Measurements from ENCODE around the gene HLA-DRB1. TPM values are rescaled to one million over a fixed set of nuclear protein-coding genes. Genes with fewer than 3 reads are reported as not detected.

Gene HLA-DRB1
- total and polyA plus RNA-seq, 7 donors: 23.5 to 414 (median 31.4) TPM

DNA sequence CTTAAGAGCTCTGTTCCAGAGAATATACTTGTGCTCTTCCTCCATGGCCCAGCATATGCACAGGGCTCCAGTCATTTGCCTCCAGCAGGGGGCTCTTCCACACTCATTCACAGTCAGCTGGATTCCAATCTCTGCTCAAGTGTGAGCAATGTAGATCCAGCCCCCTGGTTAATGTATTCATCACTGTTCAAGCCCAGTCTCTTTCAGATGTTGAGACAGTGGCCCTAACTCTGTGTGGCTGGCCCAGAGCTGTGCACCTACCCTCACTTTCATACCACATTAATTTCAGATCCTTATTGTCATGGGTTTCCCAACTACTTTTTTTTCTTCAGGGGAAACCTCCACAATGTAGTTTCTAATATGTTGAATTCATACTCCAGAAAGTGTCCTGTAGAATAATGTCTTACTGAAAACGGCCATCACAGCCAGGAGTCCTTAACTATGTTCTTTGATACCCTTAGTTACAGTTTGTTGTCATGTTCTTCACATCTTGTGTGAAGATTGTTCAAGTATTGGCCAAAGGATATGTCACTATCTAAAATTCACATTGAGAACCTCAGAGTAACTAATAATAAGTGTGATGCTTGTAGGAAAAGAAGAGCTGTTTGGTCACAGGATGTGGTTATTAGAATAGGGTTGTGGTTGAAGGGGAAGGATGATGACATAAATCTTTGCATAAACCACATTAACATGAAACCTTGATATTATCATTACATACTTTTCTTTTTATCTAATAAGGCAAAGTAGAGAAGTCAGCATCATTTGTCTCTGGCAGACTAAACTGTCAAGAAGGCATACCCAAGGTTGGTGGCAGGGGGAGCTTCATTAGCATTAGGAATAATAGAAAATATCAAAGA is 33.1 kb upstream of the HLA-DRB1 start:
- Histone ChIP-seq H3K27me3 (no peaks in the 10 kb centered on the region), H3K4me3 (no peak overlapping the region), H3K4me1 (no peaks in the 10 kb centered on the region), H3K9me3 (no peaks in the 10 kb centered on the region), H3K27ac (no peak overlapping the region), H3K36me3 (no peaks in the 10 kb centered on the region)
- intact Hi-C loops (cut with DNase I): no loop called here
- TF ChIP-seq, protein P1, sequence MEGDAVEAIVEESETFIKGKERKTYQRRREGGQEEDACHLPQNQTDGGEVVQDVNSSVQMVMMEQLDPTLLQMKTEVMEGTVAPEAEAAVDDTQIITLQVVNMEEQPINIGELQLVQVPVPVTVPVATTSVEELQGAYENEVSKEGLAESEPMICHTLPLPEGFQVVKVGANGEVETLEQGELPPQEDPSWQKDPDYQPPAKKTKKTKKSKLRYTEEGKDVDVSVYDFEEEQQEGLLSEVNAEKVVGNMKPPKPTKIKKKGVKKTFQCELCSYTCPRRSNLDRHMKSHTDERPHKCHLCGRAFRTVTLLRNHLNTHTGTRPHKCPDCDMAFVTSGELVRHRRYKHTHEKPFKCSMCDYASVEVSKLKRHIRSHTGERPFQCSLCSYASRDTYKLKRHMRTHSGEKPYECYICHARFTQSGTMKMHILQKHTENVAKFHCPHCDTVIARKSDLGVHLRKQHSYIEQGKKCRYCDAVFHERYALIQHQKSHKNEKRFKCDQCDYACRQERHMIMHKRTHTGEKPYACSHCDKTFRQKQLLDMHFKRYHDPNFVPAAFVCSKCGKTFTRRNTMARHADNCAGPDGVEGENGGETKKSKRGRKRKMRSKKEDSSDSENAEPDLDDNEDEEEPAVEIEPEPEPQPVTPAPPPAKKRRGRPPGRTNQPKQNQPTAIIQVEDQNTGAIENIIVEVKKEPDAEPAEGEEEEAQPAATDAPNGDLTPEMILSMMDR (IDR thresholded peaks at IDR 0.05): no peak
- TF ChIP-seq POLR2AphosphoS5 (IDR thresholded peaks at IDR 0.05) (no peak), POLR2A (IDR thresholded peaks at IDR 0.05) (no peak), EP300 (IDR thresholded peaks at IDR 0.05) (no peak)
- 0% methylated on average over 1 of the region's 1 CpG for WGBS, 2 donors
- DNase-seq: no peak

DNA sequence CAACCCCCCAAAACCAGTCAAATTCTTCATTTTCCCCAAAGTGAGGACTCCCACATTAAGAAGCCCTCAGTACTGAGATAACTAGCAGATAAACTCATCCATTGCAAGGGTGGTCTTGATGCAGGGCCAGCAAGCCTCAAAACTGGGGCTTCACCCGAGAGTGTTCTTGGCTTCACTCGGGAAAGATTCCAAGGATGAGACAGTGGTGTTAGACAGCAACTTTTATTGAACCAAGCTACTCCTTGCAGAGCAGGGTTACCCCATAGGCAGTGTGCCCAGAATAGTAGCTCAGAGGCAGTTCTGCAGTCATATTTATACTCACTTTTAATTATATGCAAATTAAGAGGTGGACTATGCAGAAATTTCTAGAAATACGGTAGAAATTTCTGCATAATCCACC is 31.7 kb upstream of the HLA-DRB1 start:
- 42 to 47% methylated on average over 3 of the region's 3 CpGs for WGBS, 2 donors
- DNase-seq: no peak
- Histone ChIP-seq H3K4me1 (no peaks in the 10 kb centered on the region), H3K27ac (no peak overlapping the region), H3K36me3 (no peaks in the 10 kb centered on the region), H3K4me3 (no peak overlapping the region), H3K27me3 (no peaks in the 10 kb centered on the region), H3K9me3 (no peaks in the 10 kb centered on the region)
- TF ChIP-seq EP300 (IDR thresholded peaks at IDR 0.05) (no peak), POLR2A (IDR thresholded peaks at IDR 0.05) (no peak), POLR2AphosphoS5 (IDR thresholded peaks at IDR 0.05) (no peak)
- TF ChIP-seq, protein P1 (IDR thresholded peaks at IDR 0.05): no peak
- intact Hi-C loops (cut with DNase I): no loop called here

DNA sequence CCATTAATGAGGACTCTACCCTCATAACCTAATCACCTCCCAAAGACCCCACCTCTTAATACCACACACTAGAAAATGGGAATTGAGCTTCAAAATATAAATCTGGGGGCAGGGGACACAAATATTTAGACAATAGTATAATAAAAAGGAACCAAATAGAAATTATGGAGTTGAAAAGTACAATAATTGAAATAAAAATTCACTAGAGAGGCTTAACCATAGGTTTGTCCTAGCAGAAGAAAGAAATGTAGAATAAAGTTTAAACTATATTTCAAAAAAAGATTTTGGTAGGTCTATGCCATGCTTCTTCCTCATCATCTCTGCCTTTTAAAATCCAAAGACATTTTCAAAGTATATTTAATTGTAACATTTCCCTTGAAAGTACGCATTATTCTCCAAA is 28.1 kb upstream of the HLA-DRB1 start:
- Histone ChIP-seq H3K36me3 (no peaks in the 10 kb centered on the region), H3K4me3 (no peak overlapping the region), H3K27me3 (no peaks in the 10 kb centered on the region), H3K4me1 (no peaks in the 10 kb centered on the region), H3K9me3 (no peaks in the 10 kb centered on the region), H3K27ac (no peak overlapping the region)
- intact Hi-C loops (cut with DNase I): no loop called here
- TF ChIP-seq POLR2AphosphoS5 (IDR thresholded peaks at IDR 0.05) (no peak), EP300 (IDR thresholded peaks at IDR 0.05) (no peak), POLR2A (IDR thresholded peaks at IDR 0.05) (no peak)
- TF ChIP-seq, protein P1 (IDR thresholded peaks at IDR 0.05): no peak
- WGBS, 2 donors: 49 to 52% methylated on average over 1 of the region's 1 CpG
- no peak for DNase-seq

DNA sequence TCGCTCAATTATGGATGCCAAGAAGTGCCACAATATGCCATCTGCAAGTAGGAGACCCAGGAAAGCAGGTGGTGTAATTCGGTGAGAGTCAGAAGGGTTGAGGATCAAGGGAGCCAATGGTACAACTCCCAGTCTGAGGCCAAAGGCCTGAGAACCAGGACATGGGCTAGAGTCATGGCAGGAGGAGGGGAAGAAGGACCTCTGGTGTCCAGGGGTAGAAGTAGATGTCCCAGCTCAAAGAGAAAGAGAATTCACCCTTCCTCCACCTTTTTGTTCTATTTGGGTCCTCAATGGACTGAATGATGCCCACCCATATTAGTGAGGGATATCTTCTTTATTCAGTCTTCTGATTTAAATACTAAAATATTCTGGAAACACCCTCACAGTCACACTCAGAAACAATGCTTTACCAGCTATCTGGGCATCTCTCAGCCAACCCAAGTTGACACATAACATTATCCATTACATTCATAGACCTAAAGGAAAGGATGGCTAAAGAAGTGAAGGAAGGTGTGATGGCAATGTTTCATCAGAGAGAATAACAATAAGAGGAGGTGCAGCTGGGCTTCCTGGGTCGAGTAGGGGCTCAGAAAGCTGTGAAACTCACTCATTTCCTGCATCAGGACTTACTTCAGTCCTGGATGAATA is 26.4 kb upstream of the HLA-DRB1 start:
- Histone ChIP-seq H3K9me3 (no peaks in the 10 kb centered on the region), H3K27me3 (no peaks in the 10 kb centered on the region), H3K27ac (no peak overlapping the region), H3K36me3 (no peaks in the 10 kb centered on the region), H3K4me1 (no peaks in the 10 kb centered on the region), H3K4me3 (no peak overlapping the region)
- 34 to 38% methylated on average over 3 of the region's 3 CpGs for WGBS, 2 donors
- TF ChIP-seq POLR2A (IDR thresholded peaks at IDR 0.05) (no peak), POLR2AphosphoS5 (IDR thresholded peaks at IDR 0.05) (no peak), EP300 (IDR thresholded peaks at IDR 0.05) (no peak)
- TF ChIP-seq, protein P1 (IDR thresholded peaks at IDR 0.05): no peak
- no peak for DNase-seq
- intact Hi-C loops (cut with DNase I): no loop called here
